ENCODE results near the gene BMAL1.

BMAL1 gene

GRCh38 chr11:13318498-13319295, 41.1 kb downstream of the BMAL1 start:
- no peak for DNase-seq

GRCh38 chr11:13320688-13321087, 43.1 kb downstream of the BMAL1 start:
- DNase-seq, result no peak

- no peak for DNase-seq
Measured at GRCh38 chr11:13321431-13321830, 43.8 kb downstream of the BMAL1 start.

GRCh38 chr11:13324141-13324540, 46.6 kb downstream of the BMAL1 start:
- no peak for DNase-seq

- no peak for DNase-seq
Measured at GRCh38 chr11:13324709-13325108, 47.1 kb downstream of the BMAL1 start.

GRCh38 chr11:13327421-13327820, 49.8 kb downstream of the BMAL1 start:
- no peak for DNase-seq

GRCh38 chr11:13328286-13328685, 50.7 kb downstream of the BMAL1 start:
- no peak for DNase-seq

- DNase-seq, result no peak
Measured at GRCh38 chr11:13329670-13330356, 52.2 kb downstream of the BMAL1 start.

- DNase-seq, result no peak
Measured at GRCh38 chr11:13332124-13332523, 54.5 kb downstream of the BMAL1 start.

- DNase-seq, result no peak
Measured at GRCh38 chr11:13333456-13333957, 55.9 kb downstream of the BMAL1 start.

GRCh38 chr11:13334034-13334786, 56.6 kb downstream of the BMAL1 start:
- DNase-seq, result no peak

GRCh38 chr11:13335319-13335718, 57.7 kb downstream of the BMAL1 start:
- DNase-seq, result peak; percentile 88

- no peak for DNase-seq
Measured at GRCh38 chr11:13336246-13336878, 58.8 kb downstream of the BMAL1 start.

GRCh38 chr11:13338019-13338426, 60.4 kb downstream of the BMAL1 start:
- DNase-seq, result no peak

GRCh38 chr11:13338427-13339069, 61.0 kb downstream of the BMAL1 start:
- DNase-seq, result no peak

- DNase-seq, result no peak
Measured at GRCh38 chr11:13339195-13340153, 61.9 kb downstream of the BMAL1 start.

GRCh38 chr11:13341026-13341425, 63.4 kb downstream of the BMAL1 start:
- no peak for DNase-seq

- DNase-seq, result no peak
Measured at GRCh38 chr11:13343067-13343466, 65.5 kb downstream of the BMAL1 start.

GRCh38 chr11:13343931-13344717, 66.5 kb downstream of the BMAL1 start:
- peak; percentile 85 for DNase-seq

- DNase-seq, result no peak
Measured at GRCh38 chr11:13344818-13345217, 67.2 kb downstream of the BMAL1 start.
